OCI-M2 (cell line): Measurements from ENCODE around the gene PCNX1.
"Not testable (repeated sequence)": the region's sequence is repeated elsewhere in the genome, so short reads cannot be mapped to it uniquely, and the experiment has no call there.

Experiments
- DNase-seq: peaks from one replicate; lab custom pipeline; 2025; ENCODE audit not compliant: unreplicated experiment; lab: John Stamatoyannopoulos, UW

PCNX1 gene

GRCh38 chr14:70915415-70915814 lies 8.2 kb downstream of the PCNX1 start:
- no peak for DNase-seq

GRCh38 chr14:70916300-70916699 lies 9.0 kb downstream of the PCNX1 start:
- DNase-seq = no peak

GRCh38 chr14:70916799-70917198 lies 9.5 kb downstream of the PCNX1 start:
- DNase-seq = no peak

- no peak for DNase-seq
Observed at GRCh38 chr14:70917633-70918032, 10.4 kb downstream of the PCNX1 start.

GRCh38 chr14:70919774-70920173 lies 12.5 kb downstream of the PCNX1 start:
- DNase-seq = no peak

- no peak for DNase-seq
Observed at GRCh38 chr14:70920608-70921007, 13.3 kb downstream of the PCNX1 start.

- no peak for DNase-seq
Observed at GRCh38 chr14:70921669-70922068, 14.4 kb downstream of the PCNX1 start.

- DNase-seq = no peak
Observed at GRCh38 chr14:70924521-70924920, 17.3 kb downstream of the PCNX1 start.

GRCh38 chr14:70926235-70926830 lies 19.1 kb downstream of the PCNX1 start:
- no peak for DNase-seq

- DNase-seq = no peak
Observed at GRCh38 chr14:70931008-70931407, 23.7 kb downstream of the PCNX1 start.

GRCh38 chr14:70934084-70934483 lies 26.8 kb downstream of the PCNX1 start:
- no peak for DNase-seq

GRCh38 chr14:70934502-70935134 lies 27.4 kb downstream of the PCNX1 start:
- DNase-seq = no peak

GRCh38 chr14:70935135-70935534 lies 27.9 kb downstream of the PCNX1 start:
- DNase-seq = no peak

- DNase-seq = not testable (repeated sequence)
Observed at GRCh38 chr14:70939693-70940092, 32.4 kb downstream of the PCNX1 start.

GRCh38 chr14:70941637-70942341 lies 34.5 kb downstream of the PCNX1 start:
- DNase-seq = not testable (repeated sequence)

GRCh38 chr14:70942342-70942706 lies 35.1 kb downstream of the PCNX1 start:
- no peak for DNase-seq

GRCh38 chr14:70942721-70943120 lies 35.5 kb downstream of the PCNX1 start:
- not testable (repeated sequence) for DNase-seq

GRCh38 chr14:70943838-70944237 lies 36.6 kb downstream of the PCNX1 start:
- DNase-seq = no peak

GRCh38 chr14:70947739-70948138 lies 40.5 kb downstream of the PCNX1 start:
- DNase-seq = no peak

- no peak for DNase-seq
Observed at GRCh38 chr14:70952485-70952884, 45.2 kb downstream of the PCNX1 start.

- no peak for DNase-seq
Observed at GRCh38 chr14:70954068-70954467, 46.8 kb downstream of the PCNX1 start.
